Dermis microvascular lymphatic vessel endothelial cell (primary cell): ENCODE data around the gene MAGEF1. TPM values are rescaled to one million over a fixed set of nuclear protein-coding genes. Genes with fewer than 3 reads are reported as not detected.

Experiments
- DNase-seq, 2 donors: peaks; one replicate each; pipeline versions ENCODE4 v3.0.0 to v3.0.0-alpha.2; 2010; ENCODE audit warnings: low read depth in 2 of 2
- total RNA-seq: library from RNA; depleted of rRNA; stranded (reverse); fragments of >200 nt; gene quantifications from 2 replicates; pipeline ENCODE4 v1.2.1, GENCODE V29; 2014

The MAGEF1 gene
- total RNA-seq, 1 donor from 2014 or later, result 9.6 TPM

DNA sequence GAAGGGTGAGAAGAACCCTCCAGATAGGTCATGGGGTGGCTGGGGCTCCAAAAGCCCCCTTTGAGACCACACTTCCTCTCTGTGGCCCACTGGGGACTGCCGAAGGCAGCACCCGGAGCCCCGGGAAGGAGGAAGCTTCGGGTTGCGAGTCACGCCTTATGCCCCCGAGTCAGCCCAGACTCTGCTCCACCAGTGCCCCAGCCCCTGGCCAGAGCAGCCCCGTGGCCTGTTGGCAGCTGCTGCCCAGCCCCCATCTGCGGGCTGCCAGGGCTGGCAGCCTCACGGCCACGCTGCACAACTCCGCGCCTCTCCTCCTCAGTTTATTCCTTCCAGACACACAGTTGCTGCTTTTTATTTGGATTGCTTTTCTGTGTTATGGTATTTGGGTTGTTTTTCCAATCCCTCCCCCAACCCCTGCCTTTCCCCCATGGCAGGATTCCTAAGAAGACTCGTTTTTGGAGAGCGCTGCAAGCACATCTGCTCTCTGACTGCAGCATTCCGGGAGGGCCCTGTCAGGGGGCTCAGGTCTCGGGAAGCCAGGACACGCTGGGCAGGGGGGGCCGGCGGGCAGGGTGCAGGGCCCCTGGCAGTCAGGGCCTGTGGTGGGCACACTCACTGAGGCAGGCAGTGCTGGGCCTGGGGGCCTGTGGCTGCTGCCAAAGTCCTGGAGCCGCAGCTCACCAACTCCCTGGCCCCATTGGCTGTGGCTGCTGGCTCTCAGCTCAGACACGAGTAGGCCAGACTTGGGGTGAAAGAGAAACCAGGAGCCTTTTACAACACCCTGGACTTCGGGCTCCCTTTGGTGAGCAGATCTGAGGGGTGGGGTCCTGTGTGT lies 20.2 kb downstream of the MAGEF1 start:
- no peak for DNase-seq

DNA sequence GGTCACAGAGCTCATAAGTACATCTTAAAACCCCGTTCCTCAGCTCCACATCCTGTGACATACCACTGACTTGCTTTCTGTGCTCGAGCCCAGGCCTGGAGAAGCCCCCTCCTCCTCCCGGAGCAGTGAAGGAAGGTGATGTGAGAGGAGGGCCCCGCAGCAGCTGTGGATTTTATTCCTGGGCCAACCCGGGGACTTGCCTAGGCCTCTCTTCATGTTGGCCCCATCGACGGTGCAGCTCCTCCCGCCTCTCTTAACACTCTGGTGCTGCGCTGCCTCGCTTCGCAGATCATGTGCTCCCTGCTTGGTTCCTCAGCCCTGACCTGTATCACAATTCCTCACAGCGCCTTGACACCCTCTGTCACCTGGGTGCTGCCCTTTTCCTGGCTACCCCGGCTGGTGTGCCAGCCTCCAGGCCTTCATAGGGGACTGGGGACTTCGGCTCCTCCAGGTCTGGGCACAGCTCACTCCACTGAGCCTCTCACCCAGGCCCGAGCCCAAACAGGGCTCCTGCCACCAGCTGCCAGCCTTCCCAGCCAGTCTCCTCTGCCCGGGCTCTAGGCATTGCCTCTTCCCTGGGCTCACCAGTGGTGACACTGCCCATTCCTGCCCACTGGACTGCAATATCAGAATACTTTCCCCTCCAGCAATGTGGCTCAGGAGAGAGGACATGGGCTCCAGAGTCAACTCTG lies 21.5 kb downstream of the MAGEF1 start:
- DNase-seq, result no peak

GRCh38 chr3:184688882-184689271 lies 23.0 kb downstream of the MAGEF1 start:
- DNase-seq, result no peak

GRCh38 chr3:184688251-184688881 lies 23.5 kb downstream of the MAGEF1 start:
- DNase-seq, result no peak

- DNase-seq, result no peak
These were observed 24.4 kb downstream of the MAGEF1 start for GRCh38 chr3:184687363-184688015.

GRCh38 chr3:184685646-184686045 lies 26.2 kb downstream of the MAGEF1 start:
- no peak for DNase-seq

- no peak for DNase-seq
These were observed 26.8 kb downstream of the MAGEF1 start for GRCh38 chr3:184685055-184685454.

DNA sequence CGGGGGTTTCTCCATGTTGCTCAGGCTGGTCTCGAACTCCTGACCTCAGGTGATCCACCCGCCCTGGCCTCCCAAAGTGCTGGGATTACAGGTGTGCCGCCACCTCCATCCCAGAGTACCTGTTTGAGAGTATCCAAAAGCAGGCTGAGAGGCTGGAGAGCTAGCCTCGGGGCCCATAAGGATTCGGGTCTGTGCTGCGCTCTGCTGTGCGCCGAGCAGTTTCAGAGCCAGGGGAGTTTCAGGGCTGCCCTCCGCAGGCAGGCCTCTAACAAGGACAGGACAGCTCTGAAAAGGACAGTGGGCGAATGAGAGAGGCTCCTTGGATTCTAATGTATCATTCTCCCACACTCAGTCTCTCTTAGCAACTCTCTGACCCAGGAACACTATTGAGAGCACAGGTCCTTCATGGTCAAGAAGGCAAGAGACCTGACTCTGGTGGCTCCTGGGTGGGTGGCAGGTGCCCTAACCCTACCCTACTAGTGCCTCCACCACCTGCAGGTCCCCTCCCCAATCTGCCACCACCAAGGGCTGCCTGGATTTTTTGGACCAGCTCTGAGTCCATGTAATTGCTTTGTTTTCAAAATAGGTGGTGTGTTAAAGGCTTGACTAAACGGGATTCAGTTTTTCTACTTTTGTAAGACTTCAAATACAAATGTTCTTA lies 27.8 kb downstream of the MAGEF1 start:
- no peak for DNase-seq

- no peak for DNase-seq
These were observed 28.6 kb downstream of the MAGEF1 start for GRCh38 chr3:184683234-184683633.

DNA sequence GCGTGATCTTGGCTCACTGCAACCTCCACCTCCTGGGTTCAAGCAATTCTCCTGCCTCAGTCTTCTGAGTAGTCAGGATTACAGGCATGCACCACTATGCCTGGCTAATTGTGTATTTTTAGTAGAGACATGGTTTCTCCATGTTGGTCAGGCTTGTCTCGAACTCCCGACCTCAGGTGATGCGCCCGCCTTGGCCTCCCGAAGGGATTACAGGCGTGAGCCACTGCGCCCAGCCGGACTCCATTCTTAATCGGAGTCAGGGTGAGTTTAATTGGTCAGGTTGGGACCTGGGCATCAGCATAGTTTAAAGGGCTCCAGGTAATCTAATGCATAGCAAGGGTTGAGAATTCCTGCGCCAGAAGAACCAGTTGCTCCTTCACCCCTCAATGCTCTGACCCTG lies 29.2 kb downstream of the MAGEF1 start:
- no peak for DNase-seq

DNA sequence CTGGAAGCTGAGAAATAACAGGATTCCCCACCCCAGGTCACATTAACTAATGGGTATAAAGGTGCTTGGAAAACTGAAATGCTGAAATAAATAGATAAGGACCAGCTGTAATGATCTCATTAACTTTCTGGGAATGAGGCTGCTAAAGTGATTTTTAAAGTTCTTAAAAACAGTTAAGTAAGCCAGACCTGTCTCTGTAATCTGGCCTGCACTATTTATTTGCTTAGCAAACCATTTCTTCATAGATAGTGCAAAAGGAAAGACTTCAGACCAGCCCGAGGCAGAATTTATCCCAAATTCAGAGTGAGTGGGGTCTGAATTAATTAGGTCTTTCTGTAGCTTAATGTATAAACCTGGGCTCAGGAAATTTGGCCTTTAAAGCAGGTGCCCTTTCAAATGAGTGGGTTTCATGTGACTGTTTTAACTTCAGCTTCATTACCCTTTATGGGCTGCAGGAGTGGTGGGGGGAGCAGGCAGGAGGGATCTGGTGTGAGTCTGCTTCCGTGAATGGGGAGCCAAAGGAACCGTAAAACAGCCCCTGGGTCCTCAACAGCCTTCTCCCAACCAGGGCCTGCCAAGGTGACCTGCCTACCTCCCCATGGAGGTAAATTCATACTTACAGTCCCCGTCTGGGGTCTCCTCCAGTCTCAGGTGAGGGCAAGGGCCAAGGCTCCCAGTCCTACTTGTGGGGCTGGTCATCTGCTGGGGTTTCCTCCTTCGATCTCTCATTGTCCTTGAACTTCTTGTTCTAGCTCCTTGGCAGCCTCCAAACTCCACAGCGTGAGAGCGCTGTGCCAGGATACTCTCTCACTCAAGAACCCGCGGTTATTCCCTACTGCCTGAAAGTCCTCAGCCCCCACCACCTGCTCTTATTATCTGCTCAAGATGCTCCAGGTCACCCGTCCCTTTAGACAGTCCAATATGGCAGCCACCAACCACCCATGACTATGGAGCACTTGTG lies 31.2 kb downstream of the MAGEF1 start:
- no peak for DNase-seq

DNA sequence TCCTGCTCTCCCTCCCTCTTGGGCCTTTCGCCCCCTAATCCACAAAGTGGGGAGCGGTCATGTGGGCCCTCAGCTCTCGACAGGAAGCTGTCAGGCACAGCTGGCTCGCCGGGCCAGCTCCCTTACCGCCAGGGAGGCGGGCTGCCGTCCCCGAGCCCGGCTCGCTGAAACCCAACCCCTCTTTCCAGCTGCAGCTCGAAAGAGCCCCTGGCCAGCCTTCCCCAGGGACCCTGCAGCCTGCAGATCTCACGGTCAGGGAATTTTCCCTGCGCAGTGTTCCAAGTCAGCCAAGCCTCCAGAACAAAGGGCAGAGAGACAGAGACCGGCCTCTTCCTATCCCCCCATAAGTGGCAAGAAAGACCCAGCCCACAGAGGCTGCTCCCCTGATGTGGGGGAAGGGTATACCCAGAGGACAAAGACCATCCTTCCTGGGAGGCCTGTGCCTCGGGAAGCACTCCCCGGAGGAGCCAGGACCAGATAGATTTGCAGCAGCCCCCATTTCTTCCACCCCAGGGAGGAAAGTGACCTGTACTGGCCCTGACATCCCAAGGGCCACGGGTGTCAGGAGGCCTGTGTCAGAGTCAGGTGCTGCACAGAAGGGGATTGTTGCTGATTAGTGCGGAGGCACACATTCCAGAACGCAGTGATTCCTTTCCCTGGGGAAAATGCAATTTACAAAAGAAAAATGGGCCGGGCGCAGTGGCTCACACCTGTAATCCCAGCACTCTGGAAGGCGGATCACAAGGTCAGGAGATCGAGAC lies 32.6 kb downstream of the MAGEF1 start:
- DNase-seq, result no peak

- DNase-seq, result no peak
These were observed 33.4 kb downstream of the MAGEF1 start for GRCh38 chr3:184678317-184679055.

GRCh38 chr3:184677344-184678316 lies 34.2 kb downstream of the MAGEF1 start:
- no peak for DNase-seq

GRCh38 chr3:184676927-184677326 lies 34.9 kb downstream of the MAGEF1 start:
- DNase-seq, result no peak

GRCh38 chr3:184674626-184675025 lies 37.2 kb downstream of the MAGEF1 start:
- no peak for DNase-seq

GRCh38 chr3:184672977-184673870 lies 38.6 kb downstream of the MAGEF1 start:
- no peak for DNase-seq
